Panc1 (cell line): Measurements from ENCODE around the gene CADM4. TPM values are rescaled to one million over a fixed set of nuclear protein-coding genes. Genes with fewer than 3 reads are reported as not detected.

ENCODE experiments used
- ATAC-seq: fragments of 200-7000 bp; cut with Tn5 transposase; 2 replicates; pipeline ENCODE4 v1.9.1; 2020; ENCODE audit warnings: mild to moderate bottlenecking, moderate library complexity
- BruUV-seq: library from RNA; stranded (reverse); fragments of 400-500 nt; replicated peaks from 2 replicates; lab custom pipeline; 2021; lab: Mats Ljungman, UMichigan
- CTCF ChIA-PET: fragments of 300-600 bp; sonication (Branson Sonifier 250); formaldehyde crosslinking; loops from one replicate; lab custom pipeline; 2022; ENCODE audit warnings: antibody characterized with exemption; lab: Charles Lee
- POLR2A ChIA-PET: fragments of 300-600 bp; sonication (Branson Sonifier 250); formaldehyde crosslinking; loops from one replicate; lab custom pipeline; 2022; ENCODE audit warnings: antibody characterized with exemption; lab: Charles Lee
- DNase-seq: peaks from one replicate; pipeline ENCODE4 v3.0.0-alpha.2; 2010; ENCODE audit warnings: low read depth, low spot score
- H3K27ac ChIP-seq: 2 replicates; pipeline ENCODE4 v1.5.1; 2011; ENCODE audit warnings: mild to moderate bottlenecking, low read length, inconsistent platforms
- H3K27me3 ChIP-seq: fragments of 200-500 bp; sonication (Bioruptor generic); 2 replicates; pipeline ENCODE4 v1.6.0; 2014; ENCODE audit warnings: low read length, inconsistent platforms; ENCODE audit not compliant: control insufficient read depth, insufficient read depth
- H3K36me3 ChIP-seq: fragments of 200-500 bp; sonication (Bioruptor generic); 2 replicates; pipeline ENCODE4 v1.5.1; 2014; ENCODE audit warnings: inconsistent platforms, mild to moderate bottlenecking, low read length, moderate library complexity; ENCODE audit not compliant: control insufficient read depth, insufficient read depth
- H3K4me1 ChIP-seq: 2 replicates; pipeline ENCODE4 v1.5.1; 2011; ENCODE audit warnings: inconsistent platforms, mild to moderate bottlenecking, low read length, moderate library complexity; ENCODE audit not compliant: control insufficient read depth, insufficient read depth
- H3K4me3 ChIP-seq, 2 experiments: 2 replicates each; pipeline ENCODE4 v1.5.1; 2011 to 2012; ENCODE audit warnings: low read depth in 2 of 2, low read length in 2 of 2, mild to moderate bottlenecking in 2 of 2, inconsistent platforms in 1 of 2, moderate library complexity in 1 of 2
- H3K9me3 ChIP-seq: fragments of 200-500 bp; sonication (Bioruptor generic); 2 replicates; pipeline ENCODE4 v1.5.1; 2014; ENCODE audit warnings: low read depth, mild to moderate bottlenecking, inconsistent platforms, low read length, moderate library complexity; ENCODE audit not compliant: control insufficient read depth, insufficient read depth
- CTCF ChIP-seq: fragments of 450-650 bp; IDR thresholded peaks from 2 replicates; pipeline ENCODE4 v1.5.1; 2017; ENCODE audit warnings: mild to moderate bottlenecking
- POLR2AphosphoS5 ChIP-seq: IDR thresholded peaks from 2 replicates; pipeline ENCODE4 v1.6.1; 2012; ENCODE audit warnings: mild to moderate bottlenecking, low read depth, low read length, moderate library complexity
- REST ChIP-seq, 2 experiments: IDR thresholded peaks; 2 replicates each; pipeline ENCODE4 v1.6.1; 2011 to 2012; ENCODE audit warnings: low read depth in 2 of 2, control low read depth in 1 of 2, low read length in 1 of 2, mild to moderate bottlenecking in 1 of 2, moderate library complexity in 1 of 2; ENCODE audit not compliant: insufficient read depth in 1 of 2
- SIN3A ChIP-seq: IDR thresholded peaks from 2 replicates; pipeline ENCODE4 v1.6.1; 2012; ENCODE audit warnings: low read depth, mild to moderate bottlenecking, low read length, moderate library complexity, borderline replicate concordance; ENCODE audit not compliant: insufficient read depth
- TCF7L2 ChIP-seq: IDR thresholded peaks from 2 replicates; pipeline ENCODE4 v1.6.1; 2011; ENCODE audit warnings: mild to moderate bottlenecking, low read depth, low read length, inconsistent platforms
- in situ Hi-C: cut with HindIII; loops from 2 replicates; pipeline ENCODE4 v1.10.0; 2016; ENCODE audit warnings: low sequenced_read_pairs, low pct_unique_long_range_greater_than_20kb
- intact Hi-C: fragments of 100-400 bp; cut with micrococcal nuclease; formaldehyde crosslinking; loops from one replicate; pipeline ENCODE4 v1.10.0; 2022; ENCODE audit not compliant: unreplicated experiment
- total RNA-seq: library from RNA; stranded (reverse); gene quantifications from one replicate; pipeline ENCODE4 v1.2.1, GENCODE V29; 2021; ENCODE audit not compliant: unreplicated experiment

Gene CADM4
- total RNA-seq, 1 experiment from 2014 or later: 2.7 TPM

GRCh38 chr19:43648633-43649032 lies 9.0 kb upstream of the CADM4 start:
- H3K27me3 ChIP-seq: no peaks in the 10 kb centered on the region
- H3K4me1 ChIP-seq: no peaks in the 10 kb centered on the region
- no peak overlapping the region for H3K4me3 ChIP-seq
- no TSS peak for BruUV-seq
- no peak overlapping the region for H3K27ac ChIP-seq
- ChIA-PET CTCF (no interaction called here), POLR2A (no interaction called here)
- ATAC-seq: no peak
- in situ Hi-C loops: no loop called here
- intact Hi-C loops: no loop called here
- no peaks in the 10 kb centered on the region for H3K36me3 ChIP-seq
- H3K9me3 ChIP-seq: no peaks in the 10 kb centered on the region
- no peak for DNase-seq
- TF ChIP-seq SIN3A (no peak), REST (IDR thresholded peaks at IDR 0.05; ENCODE audit: insufficient read depth in 1 of 2, low read depth in 2 of 2, low read length in 1 of 2) (no peak), POLR2AphosphoS5 (no peak), CTCF (no peak), TCF7L2 (no peak)

GRCh38 chr19:43644181-43644580 lies 4.5 kb upstream of the CADM4 start:
- POLR2A ChIA-PET: no interaction called here
- DNase-seq (no peak), ATAC-seq (no peak)
- no TSS peak for BruUV-seq
- intact Hi-C loops (no loop called here), in situ Hi-C loops (no loop called here)
- TF ChIP-seq REST (IDR thresholded peaks at IDR 0.05; ENCODE audit: insufficient read depth in 1 of 2, low read depth in 2 of 2, low read length in 1 of 2): no peak
- no peak for TF ChIP-seq TCF7L2
- no peak for TF ChIP-seq CTCF
- TF ChIP-seq SIN3A: no peak
- TF ChIP-seq POLR2AphosphoS5: no peak
- H3K4me1 ChIP-seq: no peaks in the 10 kb centered on the region
- no peak overlapping the region for H3K4me3 ChIP-seq
- H3K36me3 ChIP-seq: no peaks in the 10 kb centered on the region; the same call in 1 of the 2 replicates
- H3K27ac ChIP-seq: no peak overlapping the region
- peaks cover under 1% of the 10 kb centered on the region; the same call in 1 of the 2 replicates for H3K27me3 ChIP-seq
- CTCF ChIA-PET: no interaction called here
- no peaks in the 10 kb centered on the region for H3K9me3 ChIP-seq
